ENCODE measurements around the gene HIF3A. TPM values are rescaled to one million over a fixed set of nuclear protein-coding genes. Genes with fewer than 3 reads are reported as not detected.
A peak's percentile ranks its signal among the peaks of the same experiment; 100 is the strongest.

The HIF3A gene
- total RNA-seq, 2 donors from 2014 or later = 42.8 to 97.6 TPM

DNA sequence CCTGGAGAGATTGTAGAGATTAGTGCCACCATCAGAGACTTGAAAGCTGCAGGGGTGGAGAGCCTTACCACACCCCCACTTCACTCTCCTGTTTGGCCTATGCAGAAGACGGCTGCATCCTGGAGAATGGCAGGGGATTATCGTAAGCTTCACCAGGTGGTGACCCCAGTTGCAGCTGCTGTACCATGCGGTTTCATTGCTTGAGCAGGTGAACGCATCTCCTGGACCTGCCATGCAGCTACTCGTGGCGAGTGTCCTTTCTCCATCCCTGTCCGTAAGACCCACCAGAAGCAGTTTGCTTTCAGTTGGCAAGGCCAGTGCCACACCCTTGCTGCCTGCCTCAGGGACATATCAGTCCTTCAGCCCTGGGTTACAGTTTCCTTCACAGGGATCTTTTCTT is 71.3 kb downstream of the HIF3A start:
- H3K27me3 ChIP-seq (replicated peaks; ENCODE audit: insufficient read depth) = no peaks in the 10 kb centered on the region
- DNase-seq (ENCODE audit: low spot score) = no peak
- H3K4me1 ChIP-seq (replicated peaks) = peaks cover 14% of the 10 kb centered on the region
- no peaks in the 10 kb centered on the region for H3K36me3 ChIP-seq
- no peaks in the 10 kb centered on the region for H3K9me3 ChIP-seq
- WGBS = 80% methylated on average over 7 of the region's 7 CpGs
- intact Hi-C loops (cut with DNase I) = no loop called here
- H3K4me3 ChIP-seq = no peak overlapping the region
- H3K27ac ChIP-seq = no peak overlapping the region
- TF ChIP-seq CTCF (IDR thresholded peaks at IDR 0.05) = no peak
- no peak for TF ChIP-seq POLR2A (IDR thresholded peaks at IDR 0.05)
- no peak for TF ChIP-seq POLR2AphosphoS5 (IDR thresholded peaks at IDR 0.05)

DNA sequence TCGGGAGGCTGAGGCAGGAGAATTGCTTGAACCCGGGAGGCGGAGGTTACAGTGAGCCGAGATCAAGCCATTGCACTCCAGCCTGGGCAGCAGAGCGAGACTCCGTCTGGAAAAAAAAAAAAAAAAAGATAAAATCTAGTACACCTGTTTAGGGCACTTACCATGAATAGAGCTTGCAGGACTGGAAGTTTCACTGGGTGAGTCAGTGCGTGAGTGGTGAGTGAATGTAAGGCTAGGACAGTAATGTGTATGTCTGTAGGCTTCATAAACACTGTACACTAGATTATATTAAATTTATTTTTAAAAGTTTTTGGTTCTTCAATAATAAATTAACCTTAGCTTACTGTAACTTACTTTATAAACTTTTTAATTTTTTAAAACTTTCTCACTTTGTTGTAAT is 73.0 kb downstream of the HIF3A start:
- no peak overlapping the region for H3K4me3 ChIP-seq
- no peaks in the 10 kb centered on the region for H3K36me3 ChIP-seq
- no peak overlapping the region for H3K27ac ChIP-seq
- no peak for DNase-seq (ENCODE audit: low spot score)
- TF ChIP-seq POLR2AphosphoS5 (IDR thresholded peaks at IDR 0.05) = no peak
- no peak for TF ChIP-seq CTCF (IDR thresholded peaks at IDR 0.05)
- no peak for TF ChIP-seq POLR2A (IDR thresholded peaks at IDR 0.05)
- no peaks in the 10 kb centered on the region for H3K27me3 ChIP-seq (replicated peaks; ENCODE audit: insufficient read depth)
- H3K9me3 ChIP-seq = no peaks in the 10 kb centered on the region
- WGBS = 72% methylated on average over 7 of the region's 7 CpGs
- intact Hi-C loops (cut with DNase I) = no loop called here
- H3K4me1 ChIP-seq (replicated peaks) = peaks cover 26% of the 10 kb centered on the region

- no peak for DNase-seq (ENCODE audit: low spot score)
- 80% methylated on average over 10 of the region's 10 CpGs for WGBS
- intact Hi-C loops (cut with DNase I) = no loop called here
- peaks cover 27% of the 10 kb centered on the region for H3K4me1 ChIP-seq (replicated peaks)
- H3K27ac ChIP-seq = peak overlapping the region; percentile 26 to 50
- no peak for TF ChIP-seq POLR2AphosphoS5 (IDR thresholded peaks at IDR 0.05)
- TF ChIP-seq POLR2A (IDR thresholded peaks at IDR 0.05) = no peak
- no peak for TF ChIP-seq CTCF (IDR thresholded peaks at IDR 0.05)
- H3K9me3 ChIP-seq = no peaks in the 10 kb centered on the region
- peaks cover 0 to 1% of the 10 kb centered on the region in 2 donors for H3K36me3 ChIP-seq
- H3K4me3 ChIP-seq = no peak overlapping the region
- H3K27me3 ChIP-seq (replicated peaks; ENCODE audit: insufficient read depth) = no peaks in the 10 kb centered on the region
Observed at GRCh38 chr19:46371371-46371901, 74.6 kb downstream of the HIF3A start.

DNA sequence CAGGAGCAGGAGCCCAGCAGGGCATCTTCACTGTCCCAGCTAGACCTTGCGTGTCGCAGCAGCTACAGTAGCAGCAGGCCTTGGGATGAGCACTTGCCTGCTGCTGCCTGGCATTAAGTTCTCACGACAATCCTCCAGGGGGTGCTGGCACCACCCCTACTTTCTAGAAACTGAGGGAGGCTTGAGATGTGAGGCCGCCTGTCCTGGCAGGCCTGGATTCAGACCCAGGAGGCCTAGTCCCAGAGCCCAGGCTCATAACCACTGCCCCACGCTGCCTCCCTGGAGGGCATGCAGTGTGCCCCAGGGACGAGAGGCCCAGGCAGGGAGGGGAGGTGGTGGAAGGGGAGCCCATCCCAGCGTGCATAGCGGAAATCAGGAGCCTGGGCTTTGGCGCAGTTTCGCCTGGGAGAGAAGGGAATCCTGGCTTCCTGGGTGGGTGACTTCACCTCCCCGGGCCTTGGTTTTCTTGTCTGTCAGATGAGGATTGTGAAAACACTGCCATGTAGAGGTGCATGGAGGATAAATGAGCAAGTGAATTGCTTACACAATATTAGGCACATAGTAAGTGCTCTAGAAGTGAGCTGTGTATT is 76.2 kb downstream of the HIF3A start:
- DNase-seq (ENCODE audit: low spot score) = no peak
- Histone ChIP-seq H3K9me3 (no peaks in the 10 kb centered on the region), H3K4me1 (replicated peaks) (peaks cover 36% of the 10 kb centered on the region), H3K4me3 (no peak overlapping the region), H3K36me3 (peaks cover 0 to 2% of the 10 kb centered on the region in 2 donors), H3K27ac (peak overlapping the region; percentile 79 to 87), H3K27me3 (replicated peaks; ENCODE audit: insufficient read depth) (no peaks in the 10 kb centered on the region)
- no peak for TF ChIP-seq POLR2AphosphoS5 (IDR thresholded peaks at IDR 0.05)
- TF ChIP-seq CTCF (IDR thresholded peaks at IDR 0.05) = peak in 2 of 4 experiments; percentile 29 to 38
- no peak for TF ChIP-seq POLR2A (IDR thresholded peaks at IDR 0.05)
- intact Hi-C loops (cut with DNase I) = no loop called here
- 49% methylated on average over 11 of the region's 11 CpGs for WGBS
